Activated naive CD4-positive, alpha-beta T cell treated with anti-CD3 and anti-CD28 coated beads, Interleukin-2, amount 50 U/mL, for 16 hours (primary cell): ENCODE results near the gene B4GALNT4.

ENCODE experiments used
- DNase-seq: peaks from one replicate; pipeline ENCODE4 v3.0.0-alpha.2; 2020

Gene B4GALNT4

DNA sequence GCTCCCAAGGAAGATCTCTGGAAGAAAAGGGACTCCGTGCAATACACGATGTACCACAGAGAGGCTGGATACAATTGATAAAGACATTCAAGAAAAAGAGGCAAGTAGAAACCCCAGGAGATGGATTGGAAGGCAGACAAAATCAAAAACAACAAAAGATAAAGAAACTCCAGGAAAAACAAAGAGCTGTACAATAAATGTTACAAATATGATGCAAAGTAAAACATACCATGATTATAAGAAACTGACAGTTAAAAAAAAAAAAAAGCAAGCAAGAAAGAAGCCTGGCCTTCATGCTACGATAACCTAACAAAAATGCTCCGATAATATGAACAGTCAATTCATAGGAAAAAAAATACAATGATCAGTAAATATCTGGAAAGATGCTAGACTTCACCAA is 56.0 kb downstream of the B4GALNT4 start:
- no peak for DNase-seq

DNA sequence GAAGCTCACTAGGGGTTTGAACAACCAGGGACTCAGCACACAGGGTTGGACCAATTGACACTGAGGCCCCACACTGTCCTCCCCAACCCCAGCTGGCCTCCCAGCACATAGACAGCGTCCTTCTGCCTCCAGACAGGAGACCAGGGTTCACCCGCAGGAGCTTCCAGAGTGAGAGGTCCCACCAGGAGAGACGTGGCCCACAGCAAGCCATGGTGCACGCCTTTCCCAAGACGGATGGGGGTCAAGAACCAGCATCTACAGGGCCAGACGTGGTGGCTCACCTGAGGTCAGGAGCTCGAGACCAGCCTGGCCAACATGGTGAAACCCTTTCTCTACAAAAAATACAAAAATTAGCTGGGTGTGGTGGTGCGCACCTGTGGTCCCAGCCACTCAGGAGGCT is 57.6 kb downstream of the B4GALNT4 start:
- DNase-seq: peak; percentile 5

DNA sequence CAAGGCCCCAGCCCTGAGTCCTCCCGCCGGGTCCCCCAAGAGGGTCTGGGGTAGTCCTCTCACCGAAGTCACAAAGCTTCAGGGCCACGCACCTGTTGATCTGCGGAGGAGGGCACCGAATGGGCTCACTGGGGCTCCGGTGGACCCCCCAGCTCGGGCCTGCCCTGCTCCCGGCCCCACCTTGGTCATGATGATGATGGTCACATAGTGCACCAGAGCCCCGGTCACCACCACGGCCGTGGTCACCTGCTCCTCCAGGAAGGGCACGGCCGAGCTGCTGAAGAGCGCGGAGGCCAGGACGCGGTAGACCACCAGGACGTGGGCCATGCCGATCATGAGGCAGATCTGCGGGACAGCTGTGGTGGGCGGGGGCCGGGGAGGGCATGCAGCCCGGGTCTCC is 59.0 kb downstream of the B4GALNT4 start:
- DNase-seq: peak; percentile 8

DNA sequence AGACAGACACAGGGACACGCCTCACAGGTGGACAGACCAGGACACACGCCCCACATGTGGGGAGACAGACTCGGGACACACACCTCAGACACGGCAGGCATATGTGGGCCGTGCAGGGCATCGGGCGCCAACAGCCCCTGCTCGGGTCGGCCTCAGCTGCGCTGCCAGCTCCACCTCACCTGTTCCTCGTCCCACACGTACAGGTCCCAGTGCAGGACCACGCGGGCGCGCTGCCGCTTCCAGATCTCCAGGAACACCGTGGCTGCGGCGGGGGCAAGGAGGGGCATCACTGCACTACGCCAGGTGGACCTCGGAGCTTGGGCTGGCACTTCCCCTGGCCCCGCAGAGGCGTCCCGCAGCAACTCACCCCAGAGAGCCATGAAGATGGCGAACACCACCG is 60.1 kb downstream of the B4GALNT4 start:
- peak; percentile 9 for DNase-seq

DNA sequence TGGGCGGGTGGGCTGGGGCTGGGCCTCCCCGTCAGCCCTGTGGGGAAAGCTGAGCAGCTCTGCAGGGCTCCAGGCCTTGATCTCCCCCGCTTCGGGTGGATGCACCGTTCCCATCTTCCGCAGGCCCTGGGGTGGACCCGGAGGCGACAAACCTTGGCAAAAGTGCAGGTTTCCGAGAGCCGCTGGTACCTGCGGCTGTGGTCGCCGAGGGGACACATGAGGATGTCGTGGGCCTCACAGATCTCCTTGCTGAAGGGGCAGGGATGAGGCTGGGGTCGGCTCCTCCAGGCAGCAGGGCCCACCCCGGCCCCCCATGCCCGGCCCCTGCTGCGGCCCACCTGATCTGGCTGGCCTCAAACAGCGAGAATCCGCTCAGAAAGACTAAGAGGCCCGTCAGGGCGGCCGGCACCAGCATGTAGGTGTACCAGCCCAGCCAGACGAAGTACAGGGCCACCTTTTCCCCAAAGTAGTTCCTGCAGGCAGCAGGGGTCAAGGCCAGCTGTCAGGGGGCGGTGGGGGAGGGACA is 60.7 kb downstream of the B4GALNT4 start:
- DNase-seq: peak; percentile 7
